Uterus (tissue), 4 donors: ENCODE data around the gene USP40. TPM values are rescaled to one million over a fixed set of nuclear protein-coding genes. Genes with fewer than 3 reads are reported as not detected.

ENCODE experiments used
- DNase-seq, 2 donors: peaks; one replicate each; pipeline ENCODE4 v3.0.0-alpha.2; 2019 to 2020
- H3K27ac ChIP-seq, 2 donors: fragments of 200-600 bp; sonication (generic); 1 replicate in 1 of 2; 2 replicates in 1 of 2; pipeline ENCODE4 v1.5.1; 2016 to 2018
- H3K27me3 ChIP-seq, 2 donors: fragments of 200-600 bp; sonication (generic); one replicate each; pipeline ENCODE4 v1.5.1; 2018 to 2019; ENCODE audit warnings: control low read depth in 1 of 2
- H3K36me3 ChIP-seq, 2 donors: fragments of 200-600 bp; sonication (generic); one replicate each; pipeline ENCODE4 v1.5.1; 2019; ENCODE audit warnings: control low read depth in 1 of 2
- H3K4me1 ChIP-seq, 2 donors: fragments of 200-600 bp; sonication (generic); one replicate each; pipeline ENCODE4 v1.5.1; 2018 to 2019; ENCODE audit warnings: control low read depth in 1 of 2
- H3K4me3 ChIP-seq, 2 donors: fragments of 200-600 bp; sonication (generic); 1 replicate in 1 of 2; 2 replicates in 1 of 2; pipeline ENCODE4 v1.5.1; 2018 to 2019; ENCODE audit warnings: mild to moderate bottlenecking in 1 of 2
- H3K9me3 ChIP-seq, 2 donors: fragments of 200-600 bp; sonication (generic); one replicate each; pipeline ENCODE4 v1.5.1; 2019; ENCODE audit warnings: control low read depth in 1 of 2
- POLR2A ChIP-seq, 2 donors: fragments of 450-650 bp; IDR thresholded peaks; one replicate each; pipeline ENCODE4 v1.6.1; 2016; ENCODE audit warnings: antibody characterized with exemption in 2 of 2, mild to moderate bottlenecking in 1 of 2, moderate library complexity in 1 of 2
- intact Hi-C: fragments of 100-400 bp; cut with DNase I; formaldehyde crosslinking; loops from one replicate; pipeline ENCODE4 v1.15.1; 2023; ENCODE audit warnings: low total_unique reads
- total RNA-seq, 4 donors: library from RNA; depleted of rRNA in 3 of 4; stranded (reverse); fragments of >200 nt in 3 of 4; gene quantifications; one replicate each; pipeline versions ENCODE4 v1.1.0 to v1.2.4, GENCODE V29; 2014 to 2023
- TF ChIP-seq, protein P1 (sequence below), 4 experiments: fragments of 200-600 bp in 2 of 4; fragments of 450-650 bp in 2 of 4; sonication (generic) in 2 of 4; IDR thresholded peaks; one replicate each; pipeline ENCODE4 v1.5.1; 2016 to 2019; ENCODE audit warnings: antibody characterized with exemption in 4 of 4, mild to moderate bottlenecking in 2 of 4, moderate library complexity in 1 of 4
- donor health status: DM: yes; HTN: yes; CAD: no.

The USP40 gene
- total RNA-seq, 4 donors from 2014 or later, result 14.7 to 60.2 (median 49.5) TPM

- H3K4me3 ChIP-seq, result no peak overlapping the region
- H3K27me3 ChIP-seq, result no peaks in the 10 kb centered on the region
- TF ChIP-seq POLR2A (IDR thresholded peaks at IDR 0.05), result no peak
- TF ChIP-seq, protein P1, sequence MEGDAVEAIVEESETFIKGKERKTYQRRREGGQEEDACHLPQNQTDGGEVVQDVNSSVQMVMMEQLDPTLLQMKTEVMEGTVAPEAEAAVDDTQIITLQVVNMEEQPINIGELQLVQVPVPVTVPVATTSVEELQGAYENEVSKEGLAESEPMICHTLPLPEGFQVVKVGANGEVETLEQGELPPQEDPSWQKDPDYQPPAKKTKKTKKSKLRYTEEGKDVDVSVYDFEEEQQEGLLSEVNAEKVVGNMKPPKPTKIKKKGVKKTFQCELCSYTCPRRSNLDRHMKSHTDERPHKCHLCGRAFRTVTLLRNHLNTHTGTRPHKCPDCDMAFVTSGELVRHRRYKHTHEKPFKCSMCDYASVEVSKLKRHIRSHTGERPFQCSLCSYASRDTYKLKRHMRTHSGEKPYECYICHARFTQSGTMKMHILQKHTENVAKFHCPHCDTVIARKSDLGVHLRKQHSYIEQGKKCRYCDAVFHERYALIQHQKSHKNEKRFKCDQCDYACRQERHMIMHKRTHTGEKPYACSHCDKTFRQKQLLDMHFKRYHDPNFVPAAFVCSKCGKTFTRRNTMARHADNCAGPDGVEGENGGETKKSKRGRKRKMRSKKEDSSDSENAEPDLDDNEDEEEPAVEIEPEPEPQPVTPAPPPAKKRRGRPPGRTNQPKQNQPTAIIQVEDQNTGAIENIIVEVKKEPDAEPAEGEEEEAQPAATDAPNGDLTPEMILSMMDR (IDR thresholded peaks at IDR 0.05), result no peak
- peak overlapping the region; percentile 38 to 65 for H3K27ac ChIP-seq
- intact Hi-C loops, result no loop called here
- DNase-seq, result peak; percentile 48 to 53
- no peaks in the 10 kb centered on the region for H3K4me1 ChIP-seq
- H3K9me3 ChIP-seq, result no peaks in the 10 kb centered on the region
- no peaks in the 10 kb centered on the region for H3K36me3 ChIP-seq
These were observed 96.4 kb downstream of the USP40 start for GRCh38 chr2:233470011-233470687.

DNA sequence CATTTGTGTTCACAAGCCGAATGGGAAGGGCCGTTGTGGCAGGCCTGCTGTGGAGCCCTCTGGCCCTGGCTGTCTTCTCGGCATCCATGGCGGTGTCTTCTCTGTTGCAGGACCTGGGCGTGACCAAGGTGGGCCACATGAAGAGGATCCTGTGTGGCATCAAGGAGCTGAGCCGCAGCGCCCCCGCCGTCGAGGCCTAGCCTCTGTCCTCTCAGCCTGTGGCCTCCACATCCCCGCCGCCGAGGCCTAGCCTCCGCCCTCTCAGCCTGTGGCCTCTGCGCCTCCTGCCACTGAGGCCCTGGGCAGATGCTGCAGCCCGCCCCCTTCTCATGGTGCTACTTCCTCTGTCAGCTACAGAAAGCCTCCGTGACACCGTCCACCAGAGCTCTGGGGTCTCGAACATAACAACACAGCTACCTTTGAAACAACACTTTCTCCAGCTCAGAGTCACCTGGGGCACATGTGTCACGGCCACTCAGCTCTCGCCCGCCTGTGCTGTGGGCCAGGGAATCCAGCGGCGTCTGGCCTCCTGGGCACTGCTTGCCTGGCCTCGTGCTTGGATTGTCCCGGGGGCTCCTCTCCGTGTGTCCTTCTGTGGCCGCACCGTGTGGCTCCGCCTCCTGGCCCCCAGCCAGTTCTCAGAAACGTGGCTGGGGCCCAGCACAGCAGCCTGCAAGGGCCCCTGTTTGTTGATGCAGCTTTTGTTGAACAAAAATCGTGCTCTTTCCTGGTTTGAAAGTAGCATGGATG is 97.1 kb downstream of the USP40 start:
- Histone ChIP-seq H3K4me1 (no peaks in the 10 kb centered on the region), H3K36me3 (no peaks in the 10 kb centered on the region), H3K27me3 (no peaks in the 10 kb centered on the region), H3K27ac (peak overlapping the region; percentile 38 to 65), H3K4me3 (no peak overlapping the region), H3K9me3 (no peaks in the 10 kb centered on the region)
- intact Hi-C loops, result no loop called here
- TF ChIP-seq, protein P1 (IDR thresholded peaks at IDR 0.05), result no peak
- TF ChIP-seq POLR2A (IDR thresholded peaks at IDR 0.05), result no peak
- DNase-seq, result peak in 1 of 2 donors; percentile 23

DNA sequence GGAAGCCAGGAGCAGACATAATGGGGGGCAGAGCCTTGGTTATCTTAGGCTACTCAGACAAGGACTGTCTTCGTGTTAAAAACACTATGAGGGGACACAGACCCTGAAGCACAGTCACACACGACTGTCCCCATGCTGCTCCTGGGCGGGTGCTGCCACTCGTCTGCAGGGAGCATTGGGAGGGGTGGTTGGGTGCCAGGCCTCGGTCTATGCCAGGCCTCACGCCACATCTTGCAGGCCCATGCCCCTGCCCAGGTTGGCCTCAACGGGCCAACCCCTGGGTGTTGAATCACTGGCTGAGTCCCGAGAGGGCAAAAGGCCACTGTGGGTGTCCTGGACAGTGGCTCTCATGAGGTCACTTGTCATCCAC is 97.9 kb downstream of the USP40 start:
- Histone ChIP-seq H3K4me1 (no peaks in the 10 kb centered on the region), H3K4me3 (no peak overlapping the region), H3K27ac (peak overlapping the region in 1 of 2 donors; percentile 65), H3K9me3 (no peaks in the 10 kb centered on the region), H3K36me3 (no peaks in the 10 kb centered on the region), H3K27me3 (no peaks in the 10 kb centered on the region)
- intact Hi-C loops, result no loop called here
- DNase-seq, result peak in 1 of 2 donors; percentile 12
- TF ChIP-seq POLR2A (IDR thresholded peaks at IDR 0.05), result no peak
- TF ChIP-seq, protein P1 (IDR thresholded peaks at IDR 0.05), result no peak

- no peak for TF ChIP-seq POLR2A (IDR thresholded peaks at IDR 0.05)
- TF ChIP-seq, protein P1 (IDR thresholded peaks at IDR 0.05), result no peak
- Histone ChIP-seq H3K36me3 (no peaks in the 10 kb centered on the region), H3K4me1 (no peaks in the 10 kb centered on the region), H3K27me3 (no peaks in the 10 kb centered on the region), H3K4me3 (no peak overlapping the region), H3K9me3 (no peaks in the 10 kb centered on the region), H3K27ac (no peak overlapping the region)
- peak in 1 of 2 donors; percentile 13 for DNase-seq
- intact Hi-C loops, result no loop called here
These were observed 98.4 kb downstream of the USP40 start for GRCh38 chr2:233468047-233468740.
